RWPE1 (cell line): Measurements from ENCODE around the gene LILRB4.
"Not testable (repeated sequence)": the region's sequence is repeated elsewhere in the genome, so short reads cannot be mapped to it uniquely, and the experiment has no call there.

Source experiments
- CTCF ChIA-PET: fragments of 350-600 bp; sonication (Branson Sonifier 250); formaldehyde crosslinking; extraction: SDS; loops from one replicate; lab custom pipeline; 2021; lab: Yijun Ruan, JAX
- POLR2A ChIA-PET: fragments of 400-600 bp; formaldehyde crosslinking; extraction: SDS; loops from one replicate; lab custom pipeline; 2020; ENCODE audit warnings: antibody characterized with exemption; ENCODE audit not compliant: low non-redundant PET; lab: Yijun Ruan, JAX
- DNase-seq: peaks from one replicate; pipeline ENCODE4 v3.0.0; 2012; ENCODE audit warnings: low spot score
- H3K27ac ChIP-seq: fragments of 450-650 bp; 2 replicates; pipeline ENCODE4 v1.5.1; 2017
- TF ChIP-seq, protein P1 (sequence below): fragments of 450-650 bp; conservative IDR thresholded peaks from 2 replicates; pipeline ENCODE4 v1.5.1; 2017; ENCODE audit warnings: low read depth, mild to moderate bottlenecking

LILRB4 gene

DNA sequence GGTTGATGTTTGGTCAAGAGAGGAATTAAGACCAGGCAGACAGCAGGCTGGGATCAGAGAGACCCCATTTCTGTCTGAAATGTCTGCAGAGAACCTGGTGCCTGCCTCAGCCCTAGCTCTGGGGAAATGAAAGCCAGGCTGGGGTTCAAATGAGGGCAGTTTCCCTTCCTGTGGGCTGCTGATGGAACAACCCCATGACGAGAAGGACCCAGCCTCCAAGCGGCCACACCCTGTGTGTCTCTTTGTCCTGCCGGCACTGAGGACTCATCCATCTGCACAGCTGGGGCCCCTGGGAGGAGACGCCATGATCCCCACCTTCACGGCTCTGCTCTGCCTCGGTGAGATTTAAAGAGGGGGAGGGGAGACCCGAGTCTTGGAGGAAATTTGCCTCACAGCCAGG is at the start of gene LILRB4:
Gene LILRB4, plus strand, starts transcription at position 256 of the 400 bp plus-strand sequence. Its CDS starts 49 bp downstream, at position 305.
- DNase-seq, result no peak
- ChIA-PET POLR2A (no interaction called here), CTCF (interaction anchor here (0.6 kb wide), 2 partner anchors 12 to 45 kb away, joined by 3 to 4 read pairs; no protein-coding TSS in a partner anchor)
- TF ChIP-seq, protein P1, sequence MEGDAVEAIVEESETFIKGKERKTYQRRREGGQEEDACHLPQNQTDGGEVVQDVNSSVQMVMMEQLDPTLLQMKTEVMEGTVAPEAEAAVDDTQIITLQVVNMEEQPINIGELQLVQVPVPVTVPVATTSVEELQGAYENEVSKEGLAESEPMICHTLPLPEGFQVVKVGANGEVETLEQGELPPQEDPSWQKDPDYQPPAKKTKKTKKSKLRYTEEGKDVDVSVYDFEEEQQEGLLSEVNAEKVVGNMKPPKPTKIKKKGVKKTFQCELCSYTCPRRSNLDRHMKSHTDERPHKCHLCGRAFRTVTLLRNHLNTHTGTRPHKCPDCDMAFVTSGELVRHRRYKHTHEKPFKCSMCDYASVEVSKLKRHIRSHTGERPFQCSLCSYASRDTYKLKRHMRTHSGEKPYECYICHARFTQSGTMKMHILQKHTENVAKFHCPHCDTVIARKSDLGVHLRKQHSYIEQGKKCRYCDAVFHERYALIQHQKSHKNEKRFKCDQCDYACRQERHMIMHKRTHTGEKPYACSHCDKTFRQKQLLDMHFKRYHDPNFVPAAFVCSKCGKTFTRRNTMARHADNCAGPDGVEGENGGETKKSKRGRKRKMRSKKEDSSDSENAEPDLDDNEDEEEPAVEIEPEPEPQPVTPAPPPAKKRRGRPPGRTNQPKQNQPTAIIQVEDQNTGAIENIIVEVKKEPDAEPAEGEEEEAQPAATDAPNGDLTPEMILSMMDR, result no peak
- no peak within 1 kb of the TSS for H3K27ac ChIP-seq

DNA sequence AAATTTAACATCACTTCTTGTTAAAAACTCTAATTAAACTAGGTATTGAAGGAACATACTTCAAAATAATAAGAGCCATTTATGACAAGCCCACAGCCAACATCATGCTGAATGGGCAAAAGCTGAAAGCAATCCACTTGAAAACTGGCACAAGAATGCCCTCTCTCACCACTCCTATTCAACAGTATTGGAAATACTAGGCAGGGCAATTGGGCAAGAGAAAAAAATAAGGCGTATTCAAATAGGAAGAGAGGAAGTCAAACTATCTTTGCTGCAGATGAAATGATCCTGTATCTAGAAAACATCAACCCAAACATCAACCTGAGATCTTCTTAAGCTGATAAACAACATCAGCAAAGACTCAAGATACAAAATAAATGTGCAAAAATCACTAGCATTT is 48.1 kb upstream of the LILRB4 start:
- H3K27ac ChIP-seq, result no peak overlapping the region
- TF ChIP-seq, protein P1, result no peak
- POLR2A ChIA-PET, result no interaction called here
- no peak for DNase-seq
- CTCF ChIA-PET, result no interaction called here

DNA sequence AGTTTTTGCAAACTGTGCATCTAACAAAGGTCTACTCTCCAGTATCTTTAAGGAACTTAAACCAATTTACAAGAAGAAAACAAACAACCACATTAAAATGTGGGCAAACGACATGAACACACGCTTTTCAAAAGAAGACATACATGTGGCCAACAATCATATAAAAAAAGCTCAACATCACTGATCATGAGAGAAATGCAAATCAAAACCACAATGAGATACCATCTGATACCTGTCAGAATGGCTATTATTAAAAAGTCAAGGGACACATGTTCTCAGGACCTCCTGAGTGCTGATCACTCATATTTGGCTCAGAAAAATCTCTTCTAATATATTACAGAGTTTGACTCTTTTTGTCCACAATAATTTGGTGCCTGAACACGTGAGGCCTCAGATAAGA is 46.7 kb upstream of the LILRB4 start:
- TF ChIP-seq, protein P1, result no peak
- CTCF ChIA-PET, result interaction anchor here (0.7 kb wide), 1 partner anchor 57 kb away, joined by 3 read pairs; no protein-coding TSS in a partner anchor
- H3K27ac ChIP-seq, result no peak overlapping the region
- POLR2A ChIA-PET, result no interaction called here
- no peak for DNase-seq

DNA sequence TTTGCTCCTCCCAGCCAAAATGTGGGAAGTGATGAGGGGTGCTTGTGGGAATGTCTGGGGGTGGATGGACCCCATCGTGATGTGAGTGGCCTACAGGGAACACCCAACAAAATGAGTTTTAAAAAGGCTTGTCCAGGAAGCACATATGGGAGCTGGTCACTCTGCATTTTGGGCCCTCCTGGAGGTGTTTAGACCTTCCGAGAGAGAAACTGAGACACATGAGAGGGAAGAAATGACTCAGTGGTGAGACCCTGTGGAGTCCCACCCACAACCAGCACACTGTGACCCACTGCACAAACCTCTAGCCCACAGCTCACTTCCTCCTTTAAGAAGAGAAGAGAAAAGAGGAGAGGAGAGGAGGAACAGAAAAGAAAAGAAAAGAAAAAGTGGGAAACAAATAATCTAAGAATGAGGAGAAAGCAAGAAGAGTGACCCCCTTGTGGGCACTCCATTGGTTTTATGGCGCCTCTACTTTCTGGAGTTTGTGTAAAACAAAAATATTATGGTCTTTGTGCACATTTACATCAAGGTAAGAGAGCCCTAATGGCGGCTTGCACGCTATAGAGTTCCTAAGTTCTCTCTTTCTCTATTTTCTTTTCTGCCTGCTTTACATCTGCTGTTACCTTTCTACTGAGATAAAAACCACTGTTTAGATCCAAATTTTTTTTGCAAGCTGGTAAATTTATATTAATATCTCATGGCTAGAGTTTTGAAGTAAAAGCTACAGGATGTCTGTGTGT is 45.8 kb upstream of the LILRB4 start:
- CTCF ChIA-PET, result interaction anchor here (0.7 kb wide), 1 partner anchor 58 kb away, joined by 3 read pairs; no protein-coding TSS in a partner anchor
- TF ChIP-seq, protein P1, result no peak
- no peak for DNase-seq
- H3K27ac ChIP-seq, result no peak overlapping the region
- POLR2A ChIA-PET, result no interaction called here

DNA sequence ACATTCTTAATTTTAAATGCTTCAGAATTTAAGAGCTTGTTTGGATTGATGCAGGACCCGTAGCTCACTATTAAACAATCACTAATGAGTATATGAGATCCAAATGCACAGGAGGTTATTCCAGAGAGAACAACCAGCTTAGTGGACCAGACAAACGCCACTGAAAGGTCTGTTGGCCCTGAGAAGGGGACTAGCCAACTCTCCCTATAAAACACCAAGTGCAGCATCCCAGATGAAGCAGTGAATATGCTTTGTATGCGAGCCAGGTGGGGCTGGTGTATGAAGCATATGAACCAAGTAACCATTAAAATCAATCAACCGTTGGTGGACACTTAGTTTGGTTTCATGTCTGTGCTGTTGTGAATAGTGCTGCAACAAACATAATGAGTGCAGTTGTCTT is 42.3 kb upstream of the LILRB4 start:
- ChIA-PET CTCF (interaction anchor here (0.6 kb wide), 1 partner anchor 139 kb away, joined by 3 read pairs; no protein-coding TSS in a partner anchor), POLR2A (no interaction called here)
- DNase-seq, result no peak
- TF ChIP-seq, protein P1, result no peak
- H3K27ac ChIP-seq, result no peak overlapping the region

DNA sequence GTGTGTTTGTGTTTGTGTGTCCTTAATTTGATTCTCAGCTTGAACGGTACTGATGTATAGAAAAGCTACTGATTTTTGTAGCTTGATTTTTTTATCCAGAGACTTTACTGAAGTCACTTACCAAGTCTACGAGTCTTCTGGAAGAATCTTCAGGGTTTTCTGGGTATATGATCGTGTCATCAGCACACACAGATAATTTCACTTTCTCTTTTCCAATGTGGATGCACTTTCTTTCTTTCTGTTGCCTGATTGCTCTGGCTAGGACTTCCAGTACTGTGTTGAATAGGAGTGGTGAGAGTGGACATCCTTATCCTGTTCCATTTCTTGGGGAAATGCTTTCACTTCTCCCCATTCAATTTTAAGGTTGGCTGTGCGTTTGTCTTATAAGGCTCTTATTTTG is 40.4 kb upstream of the LILRB4 start:
- CTCF ChIA-PET, result no interaction called here
- POLR2A ChIA-PET, result no interaction called here
- TF ChIP-seq, protein P1, result no peak
- no peak for DNase-seq
- H3K27ac ChIP-seq, result no peak overlapping the region

DNA sequence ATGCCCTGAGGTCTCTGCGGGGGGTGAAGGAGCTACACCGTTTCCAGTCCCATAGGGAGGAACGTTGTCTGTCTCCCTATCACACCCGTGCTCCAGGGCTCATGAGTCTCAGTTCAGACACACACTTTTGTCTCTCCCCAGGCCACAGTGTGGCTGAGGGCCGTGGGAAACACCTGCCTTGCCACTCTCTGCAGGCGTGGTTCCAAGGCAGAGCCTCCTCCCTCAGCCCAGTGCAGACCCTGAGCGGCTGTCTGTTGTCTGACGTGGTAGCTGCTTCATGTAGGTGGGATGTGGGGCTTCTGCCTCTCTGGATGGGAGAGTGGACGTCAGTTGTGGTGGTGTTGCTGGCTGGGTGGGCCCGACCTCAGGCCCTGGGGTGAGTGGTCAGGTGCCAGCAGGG is 38.6 kb upstream of the LILRB4 start:
- DNase-seq, H3K27ac ChIP-seq, POLR2A ChIA-PET, CTCF ChIA-PET: not testable (repeated sequence)

DNA sequence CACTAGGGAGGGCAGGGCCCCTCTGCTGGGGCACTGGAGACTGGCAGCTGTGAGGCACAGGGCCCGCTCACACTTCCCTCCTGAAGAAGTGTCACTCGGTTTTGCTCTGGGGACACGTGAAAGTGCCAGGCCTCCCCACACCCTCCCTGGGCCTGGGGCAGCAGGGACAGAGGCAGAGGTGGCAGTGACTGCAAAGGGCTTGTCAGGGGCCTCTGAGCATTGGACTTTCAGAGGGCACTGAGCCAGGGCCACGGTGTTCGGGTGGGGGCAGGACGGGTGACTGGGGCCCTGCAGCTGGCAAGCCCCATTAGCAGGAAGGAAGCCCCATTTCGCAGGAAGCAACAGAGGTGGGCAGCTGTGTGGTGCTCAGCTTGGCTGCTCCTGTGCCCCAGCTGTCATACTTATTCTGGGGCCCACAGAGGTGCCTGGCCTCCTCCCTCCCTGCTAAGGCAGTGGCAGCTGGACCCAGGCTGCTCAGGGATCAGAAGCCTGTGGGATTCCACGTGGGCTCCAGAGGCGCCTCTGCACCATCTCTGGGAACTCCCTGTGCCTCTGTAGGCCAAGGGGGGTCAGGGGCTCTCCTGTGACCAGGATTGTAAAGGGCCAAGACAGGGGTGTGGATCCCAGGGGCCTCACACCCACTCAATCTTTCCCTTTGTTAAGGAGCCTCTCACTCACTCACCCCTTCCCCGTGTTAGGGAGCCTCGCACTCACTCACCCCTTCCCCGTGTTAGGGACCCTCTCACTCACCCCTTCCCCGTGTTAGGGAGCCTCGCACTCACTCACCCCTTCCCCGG is 37.7 kb upstream of the LILRB4 start:
- POLR2A ChIA-PET, H3K27ac ChIP-seq, CTCF ChIA-PET, DNase-seq: not testable (repeated sequence)
